ENCODE measurements around the gene PAX2.

PAX2 gene

GRCh38 chr10:100819424-100819823 is 74.0 kb downstream of the PAX2 start:
- DNase-seq (ENCODE audit: low spot score) = no peak

DNA sequence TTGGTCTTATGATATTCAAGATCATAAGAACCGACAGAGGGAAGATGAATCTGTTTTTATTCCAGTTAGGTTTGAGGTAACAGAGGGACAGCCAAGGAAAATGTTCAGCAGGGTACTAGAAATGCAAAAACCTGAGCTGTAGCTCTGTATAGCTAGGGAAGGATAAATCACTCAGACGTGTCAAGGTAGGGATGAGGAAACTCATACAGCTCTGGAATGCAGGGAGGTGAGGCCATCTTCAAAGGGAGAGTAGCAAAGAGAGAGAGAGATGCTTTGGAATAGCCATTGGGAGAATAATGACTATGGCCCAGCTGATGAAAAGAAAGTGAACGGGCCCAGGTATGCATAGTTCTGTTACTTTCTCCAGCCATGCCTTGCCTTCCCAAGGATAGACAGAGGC is 77.8 kb downstream of the PAX2 start:
- DNase-seq (ENCODE audit: low spot score) = no peak

DNA sequence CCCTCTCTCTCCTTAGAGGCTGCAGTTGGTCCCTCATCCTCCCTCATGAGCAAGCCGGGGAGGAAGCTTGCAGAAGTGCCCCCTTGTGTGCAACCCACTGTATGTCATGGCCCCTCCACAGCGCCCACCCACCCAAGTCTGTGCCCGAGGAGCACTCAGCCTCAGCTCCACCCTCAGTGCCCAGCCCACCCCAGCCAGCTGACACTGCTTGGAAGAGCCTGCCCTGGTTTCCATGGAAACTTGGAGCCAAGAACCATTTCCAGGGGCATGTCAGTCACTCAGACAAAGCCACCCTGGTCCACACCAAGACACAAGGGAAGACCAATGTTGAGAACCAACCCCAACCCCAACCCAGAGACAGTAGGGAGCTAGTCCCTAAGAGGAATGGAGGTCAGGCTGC is 79.5 kb downstream of the PAX2 start:
- no peak for DNase-seq (ENCODE audit: low spot score)

GRCh38 chr10:100825325-100825875 is 80.0 kb downstream of the PAX2 start:
- DNase-seq (ENCODE audit: low spot score) = no peak

- no peak for DNase-seq (ENCODE audit: low spot score)
Measured at GRCh38 chr10:100826031-100826651, 80.8 kb downstream of the PAX2 start.

DNA sequence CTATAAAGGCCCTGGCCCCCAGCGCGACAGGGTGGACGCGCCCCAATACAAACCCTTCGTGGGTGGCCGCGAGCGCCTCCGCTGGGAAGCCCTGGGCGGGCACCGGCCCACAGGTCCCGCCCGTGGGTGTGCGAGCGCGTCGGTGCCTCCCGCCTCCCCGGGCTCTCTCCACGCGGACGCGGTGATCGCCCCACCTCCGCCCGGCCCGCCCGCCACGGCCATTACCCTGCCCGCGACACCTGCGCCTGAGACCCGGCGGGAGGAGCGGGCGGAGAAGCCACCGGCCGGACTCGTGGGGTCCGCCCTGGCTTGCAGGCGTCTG is 81.2 kb downstream of the PAX2 start:
- DNase-seq (ENCODE audit: low spot score) = no peak

DNA sequence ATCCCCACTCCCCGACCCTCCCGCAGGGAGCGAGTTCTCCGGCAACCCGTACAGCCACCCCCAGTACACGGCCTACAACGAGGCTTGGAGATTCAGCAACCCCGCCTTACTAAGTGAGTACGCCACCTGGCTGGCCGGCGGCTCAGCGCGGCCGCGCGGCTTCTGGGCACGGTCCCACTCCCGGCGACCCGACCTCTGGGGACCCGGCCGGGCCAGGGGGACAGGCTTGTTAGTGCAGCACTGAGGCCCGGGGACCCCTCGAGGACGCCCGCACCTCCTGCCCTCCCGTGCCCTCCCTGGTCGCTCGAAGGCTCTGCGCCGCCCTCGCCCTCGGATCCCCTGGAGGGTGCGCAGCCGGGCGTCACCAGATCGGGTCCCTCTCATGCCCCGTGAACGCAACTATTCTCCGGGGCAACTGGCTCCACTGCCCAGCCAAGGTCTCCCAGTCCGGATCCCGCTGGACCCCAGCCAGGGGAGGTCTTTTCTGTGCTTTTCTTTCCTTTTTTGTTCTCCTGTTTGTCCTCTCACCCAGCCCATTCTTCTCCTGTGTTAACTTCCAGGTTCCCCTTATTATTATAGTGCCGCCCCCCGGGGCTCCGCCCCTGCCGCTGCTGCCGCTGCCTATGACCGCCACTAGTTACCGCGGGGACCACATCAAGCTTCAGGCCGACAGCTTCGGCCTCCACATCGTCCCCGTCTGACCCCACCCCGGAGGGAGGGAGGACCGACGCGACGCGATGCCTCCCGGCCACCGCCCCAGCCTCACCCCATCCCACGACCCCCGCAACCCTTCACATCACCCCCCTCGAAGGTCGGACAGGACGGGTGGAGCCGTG is 81.8 kb downstream of the PAX2 start:
- no peak for DNase-seq (ENCODE audit: low spot score)

DNA sequence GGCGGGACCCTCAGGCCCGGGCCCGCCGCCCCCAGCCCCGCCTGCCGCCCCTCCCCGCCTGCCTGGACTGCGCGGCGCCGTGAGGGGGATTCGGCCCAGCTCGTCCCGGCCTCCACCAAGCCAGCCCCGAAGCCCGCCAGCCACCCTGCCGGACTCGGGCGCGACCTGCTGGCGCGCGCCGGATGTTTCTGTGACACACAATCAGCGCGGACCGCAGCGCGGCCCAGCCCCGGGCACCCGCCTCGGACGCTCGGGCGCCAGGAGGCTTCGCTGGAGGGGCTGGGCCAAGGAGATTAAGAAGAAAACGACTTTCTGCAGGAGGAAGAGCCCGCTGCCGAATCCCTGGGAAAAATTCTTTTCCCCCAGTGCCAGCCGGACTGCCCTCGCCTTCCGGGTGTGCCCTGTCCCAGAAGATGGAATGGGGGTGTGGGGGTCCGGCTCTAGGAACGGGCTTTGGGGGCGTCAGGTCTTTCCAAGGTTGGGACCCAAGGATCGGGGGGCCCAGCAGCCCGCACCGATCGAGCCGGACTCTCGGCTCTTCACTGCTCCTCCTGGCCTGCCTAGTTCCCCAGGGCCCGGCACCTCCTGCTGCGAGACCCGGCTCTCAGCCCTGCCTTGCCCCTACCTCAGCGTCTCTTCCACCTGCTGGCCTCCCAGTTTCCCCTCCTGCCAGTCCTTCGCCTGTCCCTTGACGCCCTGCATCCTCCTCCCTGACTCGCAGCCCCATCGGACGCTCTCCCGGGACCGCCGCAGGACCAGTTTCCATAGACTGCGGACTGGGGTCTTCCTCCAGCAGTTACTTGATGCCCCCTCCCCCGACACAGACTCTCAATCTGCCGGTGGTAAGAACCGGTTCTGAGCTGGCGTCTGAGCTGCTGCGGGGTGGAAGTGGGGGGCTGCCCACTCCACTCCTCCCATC is 82.7 kb downstream of the PAX2 start:
- no peak for DNase-seq (ENCODE audit: low spot score)

DNA sequence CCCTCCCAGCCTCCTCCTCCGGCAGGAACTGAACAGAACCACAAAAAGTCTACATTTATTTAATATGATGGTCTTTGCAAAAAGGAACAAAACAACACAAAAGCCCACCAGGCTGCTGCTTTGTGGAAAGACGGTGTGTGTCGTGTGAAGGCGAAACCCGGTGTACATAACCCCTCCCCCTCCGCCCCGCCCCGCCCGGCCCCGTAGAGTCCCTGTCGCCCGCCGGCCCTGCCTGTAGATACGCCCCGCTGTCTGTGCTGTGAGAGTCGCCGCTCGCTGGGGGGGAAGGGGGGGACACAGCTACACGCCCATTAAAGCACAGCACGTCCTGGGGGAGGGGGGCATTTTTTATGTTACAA is 83.3 kb downstream of the PAX2 start:
- DNase-seq (ENCODE audit: low spot score) = no peak

DNA sequence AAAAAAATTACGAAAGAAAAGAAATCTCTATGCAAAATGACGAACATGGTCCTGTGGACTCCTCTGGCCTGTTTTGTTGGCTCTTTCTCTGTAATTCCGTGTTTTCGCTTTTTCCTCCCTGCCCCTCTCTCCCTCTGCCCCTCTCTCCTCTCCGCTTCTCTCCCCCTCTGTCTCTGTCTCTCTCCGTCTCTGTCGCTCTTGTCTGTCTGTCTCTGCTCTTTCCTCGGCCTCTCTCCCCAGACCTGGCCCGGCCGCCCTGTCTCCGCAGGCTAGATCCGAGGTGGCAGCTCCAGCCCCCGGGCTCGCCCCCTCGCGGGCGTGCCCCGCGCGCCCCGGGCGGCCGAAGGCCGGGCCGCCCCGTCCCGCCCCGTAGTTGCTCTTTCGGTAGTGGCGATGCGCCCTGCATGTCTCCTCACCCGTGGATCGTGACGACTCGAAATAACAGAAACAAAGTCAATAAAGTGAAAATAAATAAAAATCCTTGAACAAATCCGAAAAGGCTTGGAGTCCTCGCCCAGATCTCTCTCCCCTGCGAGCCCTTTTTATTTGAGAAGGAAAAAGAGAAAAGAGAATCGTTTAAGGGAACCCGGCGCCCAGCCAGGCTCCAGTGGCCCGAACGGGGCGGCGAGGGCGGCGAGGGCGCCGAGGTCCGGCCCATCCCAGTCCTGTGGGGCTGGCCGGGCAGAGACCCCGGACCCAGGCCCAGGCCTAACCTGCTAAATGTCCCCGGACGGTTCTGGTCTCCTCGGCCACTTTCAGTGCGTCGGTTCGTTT is 83.9 kb downstream of the PAX2 start:
- DNase-seq (ENCODE audit: low spot score) = no peak

GRCh38 chr10:100829933-100830727 is 84.7 kb downstream of the PAX2 start:
- DNase-seq (ENCODE audit: low spot score) = no peak

DNA sequence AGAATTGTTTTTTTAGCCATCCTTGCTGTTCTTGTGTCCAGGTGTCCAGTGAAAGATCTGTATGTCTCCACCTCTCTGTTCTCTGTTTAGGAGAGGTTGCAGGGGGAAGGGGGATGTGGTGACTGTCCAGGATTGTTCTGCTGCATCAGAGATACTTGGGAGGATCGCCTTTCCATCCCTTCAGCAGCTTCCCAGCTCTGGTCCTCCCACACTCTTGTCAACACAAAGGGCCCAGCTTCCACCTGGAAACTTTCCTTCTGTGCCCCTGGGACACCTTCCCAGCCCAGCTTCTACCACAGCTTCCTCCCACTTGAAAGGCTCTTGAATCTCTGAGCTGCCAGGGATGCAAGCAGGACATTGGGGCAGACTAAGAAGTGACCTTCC is 85.3 kb downstream of the PAX2 start:
- DNase-seq (ENCODE audit: low spot score) = no peak

DNA sequence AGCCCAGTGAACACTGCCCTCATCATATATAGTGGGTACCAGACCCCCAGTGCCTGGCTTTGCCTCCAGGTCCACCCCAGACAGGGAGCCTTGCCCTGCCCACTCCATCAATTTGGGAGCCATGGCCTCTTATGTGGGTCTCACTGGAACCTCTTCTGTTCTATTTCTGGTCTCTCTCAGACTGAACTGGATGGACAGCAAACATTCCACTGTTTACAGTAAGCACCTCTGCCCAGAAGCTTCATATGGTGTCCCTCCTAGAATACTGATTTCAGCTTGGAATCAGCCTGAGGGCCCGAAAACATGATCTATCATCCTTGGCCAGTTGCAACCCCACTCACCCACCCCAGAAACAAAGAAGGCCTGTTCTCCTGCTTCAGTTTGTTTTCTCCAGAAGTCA is 86.4 kb downstream of the PAX2 start:
- no peak for DNase-seq (ENCODE audit: low spot score)

GRCh38 chr10:100835810-100836209 is 90.4 kb downstream of the PAX2 start:
- DNase-seq (ENCODE audit: low spot score) = no peak

DNA sequence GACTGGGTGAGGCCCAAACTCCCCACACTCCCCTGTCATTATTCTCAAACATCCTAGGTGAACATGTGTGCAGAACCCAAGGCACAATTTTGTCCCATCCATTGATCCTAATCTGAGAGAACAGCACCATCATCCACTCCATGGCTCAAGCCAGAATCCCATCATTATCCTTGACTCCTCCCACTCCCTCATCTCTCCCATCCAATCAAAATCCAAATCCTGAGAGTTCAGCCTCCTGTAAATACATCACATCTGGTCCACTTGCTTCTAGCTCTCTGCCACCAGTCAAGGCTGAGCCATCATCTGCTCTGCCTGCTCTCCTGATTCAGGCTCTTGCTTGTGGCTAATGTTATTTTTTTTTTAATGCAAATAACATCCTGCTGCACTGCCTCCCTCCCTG is 91.5 kb downstream of the PAX2 start:
- DNase-seq (ENCODE audit: low spot score) = no peak

GRCh38 chr10:100837300-100837699 is 91.9 kb downstream of the PAX2 start:
- DNase-seq (ENCODE audit: low spot score) = no peak

DNA sequence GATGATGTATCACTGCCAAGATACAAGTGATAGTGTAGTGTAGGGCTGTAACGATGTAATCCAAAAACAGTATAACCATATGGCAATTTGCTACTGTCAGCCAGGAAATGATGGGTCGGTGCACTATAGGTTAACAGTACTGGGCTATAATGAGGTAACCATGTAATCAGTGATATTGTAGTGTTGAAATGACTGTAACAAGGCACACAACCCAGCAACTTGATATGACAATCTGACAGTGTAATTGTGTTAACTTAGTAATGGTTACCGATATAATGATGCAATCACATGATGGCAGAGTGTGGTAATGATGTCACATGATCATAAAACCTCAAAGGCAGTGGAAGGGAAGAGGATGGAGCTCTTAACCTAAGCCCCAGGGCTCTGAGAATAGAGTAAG is 93.6 kb downstream of the PAX2 start:
- DNase-seq (ENCODE audit: low spot score) = no peak

GRCh38 chr10:100841528-100841927 is 96.1 kb downstream of the PAX2 start:
- DNase-seq (ENCODE audit: low spot score) = no peak

DNA sequence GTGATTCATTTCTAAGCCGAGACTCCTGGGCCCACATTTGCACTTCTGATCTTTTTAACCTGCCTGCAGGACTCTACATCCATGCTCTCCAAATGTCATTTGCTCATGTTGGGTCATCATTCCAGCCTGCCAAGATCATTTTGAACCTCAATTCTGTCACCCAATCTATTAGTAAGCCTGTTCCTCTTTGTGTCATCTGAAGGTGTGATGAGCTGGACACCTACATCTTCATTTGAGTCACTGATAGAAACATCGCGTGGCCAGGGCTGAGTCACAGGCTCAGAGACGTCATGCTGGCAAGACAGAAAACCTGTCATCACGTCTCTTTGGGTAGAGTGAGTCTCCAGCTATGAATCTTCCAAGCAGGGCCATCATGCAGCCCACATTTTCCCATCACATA is 102.1 kb downstream of the PAX2 start:
- no peak for DNase-seq (ENCODE audit: low spot score)

GRCh38 chr10:100848770-100849169 is 103.4 kb downstream of the PAX2 start:
- DNase-seq (ENCODE audit: low spot score) = no peak

DNA sequence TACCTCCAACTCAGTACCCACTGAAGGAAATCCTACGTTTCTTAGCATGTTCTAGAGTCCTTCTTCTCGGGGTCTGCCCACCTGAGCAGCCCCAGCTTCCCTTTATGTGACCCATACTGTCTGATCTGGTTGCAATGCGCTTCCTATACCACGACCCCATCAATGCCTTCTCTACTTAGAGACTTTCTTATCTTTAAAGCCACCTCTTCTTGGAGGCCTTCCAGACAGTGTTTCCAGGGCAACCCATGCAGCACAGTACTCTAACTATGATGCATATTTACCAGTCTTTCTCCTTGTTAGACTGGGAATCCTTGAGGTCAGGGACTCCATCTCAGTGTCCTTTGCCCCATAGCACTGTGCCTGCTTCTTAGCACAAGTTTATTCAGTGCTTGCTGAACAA is 112.9 kb downstream of the PAX2 start:
- DNase-seq (ENCODE audit: low spot score) = no peak
